Stimulated activated CD4-positive, alpha-beta T cell treated with anti-CD3 and anti-CD28 coated beads, Interleukin-12 subunit alpha, Interleukin-12 subunit beta, amount 100 ng/mL, for 48 hours (primary cell): ENCODE data around the gene SPOCK1.

Experiments
- DNase-seq, 3 donors: peaks; one replicate each; pipeline ENCODE4 v3.0.0-alpha.2; 2020; ENCODE audit warnings: low read depth in 2 of 3, low spot score in 1 of 3

The SPOCK1 gene

DNA sequence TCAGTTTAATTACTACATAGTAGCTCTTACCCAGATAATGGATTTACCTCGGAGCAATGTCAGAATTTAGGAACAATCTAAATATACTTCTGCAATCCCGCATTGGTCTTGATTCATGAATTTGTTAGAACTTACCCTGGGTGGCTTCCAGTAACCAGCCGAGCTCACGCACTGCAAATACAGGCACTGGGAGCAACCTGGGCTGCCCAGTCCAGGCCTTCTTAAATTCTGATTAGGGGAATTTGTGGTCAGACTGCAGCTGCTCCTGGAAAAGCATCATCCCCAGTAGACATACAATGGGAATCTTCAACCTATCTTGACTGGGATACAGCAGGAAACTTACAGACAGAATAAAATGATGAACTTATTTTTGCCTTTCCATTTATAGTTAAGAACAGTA is 270.3 kb downstream of the SPOCK1 start:
- DNase-seq: no peak

- DNase-seq: no peak
Measured at GRCh38 chr5:137226081-137226480, 273.0 kb downstream of the SPOCK1 start.

DNA sequence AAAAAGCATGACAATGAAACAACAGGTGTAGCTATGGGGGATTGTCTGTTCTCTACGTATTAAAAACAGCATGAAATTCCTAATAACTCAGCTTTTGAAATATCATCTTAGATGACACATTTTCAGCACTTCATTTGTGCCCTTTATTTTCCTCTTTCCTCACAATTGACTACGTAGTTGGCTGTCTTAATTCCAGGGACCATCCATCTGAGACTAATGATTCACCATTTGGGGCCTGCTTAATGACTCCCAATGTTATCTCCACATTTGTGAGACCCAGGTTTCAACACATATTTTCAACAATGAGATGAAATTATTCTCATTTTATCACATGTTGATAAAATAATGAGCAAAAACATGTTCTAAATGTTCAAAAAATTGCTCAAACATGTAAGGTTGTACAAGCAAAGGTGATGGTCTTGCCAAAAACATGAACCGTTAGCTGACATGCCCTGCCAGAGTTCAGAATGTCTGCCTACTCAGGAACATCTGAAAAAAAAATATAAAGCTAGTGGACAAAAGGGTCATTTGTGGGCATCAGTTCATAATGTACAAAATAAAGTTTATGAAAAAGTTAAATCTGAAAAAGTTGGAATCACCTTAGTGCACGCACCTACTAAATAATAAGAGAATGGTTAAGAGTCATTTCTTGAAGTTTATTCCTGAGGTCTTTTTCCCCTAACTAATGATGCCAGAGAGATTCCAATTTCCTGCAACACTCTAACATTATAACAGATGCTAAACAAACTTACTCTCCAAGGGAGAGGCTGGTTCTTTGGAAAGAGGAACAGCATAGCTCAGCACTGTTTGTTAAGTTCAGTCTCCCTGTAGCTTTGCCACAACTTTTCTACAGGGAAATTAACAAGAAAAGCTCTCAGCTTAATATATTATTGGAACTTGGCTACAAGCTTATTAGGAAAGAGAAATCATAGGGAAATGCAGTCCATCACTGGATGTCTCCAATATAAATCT is 275.5 kb downstream of the SPOCK1 start:
- no peak for DNase-seq

- DNase-seq: no peak
Measured at GRCh38 chr5:137221943-137222342, 277.2 kb downstream of the SPOCK1 start.

- no peak for DNase-seq
Measured at GRCh38 chr5:137220523-137220927, 278.6 kb downstream of the SPOCK1 start.

GRCh38 chr5:137218896-137219295 is 280.2 kb downstream of the SPOCK1 start:
- no peak for DNase-seq

DNA sequence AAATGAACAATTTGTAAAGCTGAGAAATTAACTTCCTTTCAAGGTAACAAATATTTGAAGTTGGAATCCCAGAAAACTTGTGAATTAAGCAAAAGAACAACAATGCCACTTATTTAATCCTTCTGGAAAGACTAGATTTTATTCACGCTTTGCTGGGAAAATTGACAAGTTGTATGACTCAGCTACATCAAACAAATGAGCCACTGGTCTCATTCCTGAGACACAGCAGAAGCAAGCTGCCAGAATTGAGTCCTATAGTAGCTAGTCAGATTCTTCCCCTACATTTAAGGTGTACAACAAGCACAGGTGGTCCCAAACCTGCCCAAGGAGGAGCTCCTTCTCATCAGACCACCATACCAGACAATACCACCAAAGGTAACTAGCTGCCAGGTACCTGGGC is 280.7 kb downstream of the SPOCK1 start:
- no peak for DNase-seq

DNA sequence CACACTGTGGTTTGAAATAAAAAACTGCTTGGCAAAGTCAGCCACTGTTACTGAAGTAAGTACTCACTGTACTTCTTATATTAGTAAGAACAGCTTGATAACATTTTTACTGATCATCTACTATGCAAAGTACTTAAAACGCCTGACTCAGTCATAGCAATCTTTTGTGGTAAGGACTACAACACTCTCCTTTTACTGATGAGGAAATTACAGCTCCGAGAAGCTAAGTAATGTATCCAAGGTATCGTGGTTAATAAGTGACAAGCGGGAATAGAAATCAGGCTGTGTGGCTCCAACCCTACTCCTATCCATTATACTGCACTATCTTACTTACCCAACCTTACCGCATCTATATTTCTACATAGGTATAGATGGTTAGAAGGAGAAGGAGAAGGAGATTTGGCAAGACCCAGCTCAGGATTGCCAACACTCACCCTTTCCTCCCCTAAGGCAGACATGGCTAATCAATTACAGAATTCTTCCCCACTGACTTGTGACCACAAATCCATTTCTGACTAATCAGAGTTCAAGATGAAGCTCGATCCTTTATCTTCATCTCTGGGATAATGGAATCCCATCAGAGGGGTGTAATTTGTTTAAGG is 281.4 kb downstream of the SPOCK1 start:
- DNase-seq: no peak

GRCh38 chr5:137216976-137217598 is 282.0 kb downstream of the SPOCK1 start:
- DNase-seq: no peak

DNA sequence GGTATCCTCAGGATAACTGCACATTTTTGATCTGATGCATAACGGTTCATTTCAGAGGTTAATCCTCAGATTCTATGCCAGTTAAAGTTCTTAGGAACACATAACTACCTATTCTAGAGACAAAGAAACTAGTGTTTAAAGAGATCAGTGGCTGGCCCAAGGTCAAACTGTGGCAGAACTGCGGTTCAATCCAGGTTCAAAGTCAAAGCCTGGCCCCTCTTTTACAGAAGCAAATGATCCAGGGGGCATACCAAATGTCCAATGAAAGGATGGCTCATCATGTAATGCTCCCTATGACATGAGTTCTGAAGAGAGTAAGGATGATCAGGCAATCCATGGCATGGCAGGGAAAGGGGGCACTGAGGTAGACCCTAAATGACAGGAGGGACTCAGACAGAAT is 283.3 kb downstream of the SPOCK1 start:
- DNase-seq: no peak

GRCh38 chr5:137215261-137215660 is 283.9 kb downstream of the SPOCK1 start:
- no peak for DNase-seq

GRCh38 chr5:137214446-137215189 is 284.5 kb downstream of the SPOCK1 start:
- no peak for DNase-seq

DNA sequence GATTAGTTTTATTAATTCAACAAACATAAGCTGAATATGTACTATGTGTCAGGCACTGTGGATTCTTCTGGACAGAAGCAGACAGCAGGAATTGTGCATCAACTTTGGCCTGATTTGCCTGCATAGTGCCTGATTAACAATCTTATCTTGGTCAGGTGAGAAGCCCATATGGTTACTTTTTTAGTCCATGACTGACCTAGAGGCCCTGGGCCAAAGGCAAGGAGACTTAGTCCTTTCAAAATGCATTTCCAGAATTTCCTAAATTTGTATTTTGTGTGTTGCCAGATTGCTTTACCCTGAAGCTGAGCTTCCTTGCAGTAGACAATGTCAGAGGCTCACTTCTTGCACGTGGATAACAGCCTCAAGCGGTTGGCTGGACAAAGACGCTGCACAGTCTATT is 286.7 kb downstream of the SPOCK1 start:
- DNase-seq: no peak

- DNase-seq: no peak
Measured at GRCh38 chr5:137209232-137209809, 289.8 kb downstream of the SPOCK1 start.

GRCh38 chr5:137207023-137207760 is 291.9 kb downstream of the SPOCK1 start:
- DNase-seq: no peak

DNA sequence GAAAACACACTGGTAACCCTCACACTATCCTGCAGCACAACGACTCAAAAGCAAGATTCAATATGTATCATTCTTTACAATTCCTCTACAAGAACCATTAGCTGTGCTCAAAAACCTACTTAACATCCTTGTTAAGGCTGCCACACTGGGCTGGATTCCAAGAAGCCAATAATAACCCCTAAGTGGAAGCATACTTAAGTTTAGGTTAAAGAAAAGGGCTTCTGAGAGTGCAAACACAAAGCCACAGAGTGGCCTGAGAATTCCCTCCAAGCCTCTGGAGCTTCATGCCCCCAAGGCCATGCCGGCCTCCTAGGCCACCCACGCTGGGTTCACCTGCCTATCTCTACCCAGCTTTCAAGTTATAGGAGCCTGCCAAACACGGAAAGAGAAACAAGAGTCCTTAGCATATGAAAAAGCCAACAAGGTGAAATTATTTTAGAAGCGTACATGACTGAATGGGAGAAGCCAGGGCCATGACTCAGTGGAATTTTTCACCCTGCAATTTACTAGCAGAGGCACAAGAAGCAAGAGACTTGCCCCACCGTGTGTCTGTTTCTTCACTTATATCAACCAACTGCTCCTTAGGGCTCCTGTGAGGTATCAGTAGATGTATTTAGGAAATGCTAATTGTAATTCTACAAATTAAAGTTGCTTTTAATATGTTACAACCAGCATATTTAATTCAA is 293.0 kb downstream of the SPOCK1 start:
- no peak for DNase-seq

DNA sequence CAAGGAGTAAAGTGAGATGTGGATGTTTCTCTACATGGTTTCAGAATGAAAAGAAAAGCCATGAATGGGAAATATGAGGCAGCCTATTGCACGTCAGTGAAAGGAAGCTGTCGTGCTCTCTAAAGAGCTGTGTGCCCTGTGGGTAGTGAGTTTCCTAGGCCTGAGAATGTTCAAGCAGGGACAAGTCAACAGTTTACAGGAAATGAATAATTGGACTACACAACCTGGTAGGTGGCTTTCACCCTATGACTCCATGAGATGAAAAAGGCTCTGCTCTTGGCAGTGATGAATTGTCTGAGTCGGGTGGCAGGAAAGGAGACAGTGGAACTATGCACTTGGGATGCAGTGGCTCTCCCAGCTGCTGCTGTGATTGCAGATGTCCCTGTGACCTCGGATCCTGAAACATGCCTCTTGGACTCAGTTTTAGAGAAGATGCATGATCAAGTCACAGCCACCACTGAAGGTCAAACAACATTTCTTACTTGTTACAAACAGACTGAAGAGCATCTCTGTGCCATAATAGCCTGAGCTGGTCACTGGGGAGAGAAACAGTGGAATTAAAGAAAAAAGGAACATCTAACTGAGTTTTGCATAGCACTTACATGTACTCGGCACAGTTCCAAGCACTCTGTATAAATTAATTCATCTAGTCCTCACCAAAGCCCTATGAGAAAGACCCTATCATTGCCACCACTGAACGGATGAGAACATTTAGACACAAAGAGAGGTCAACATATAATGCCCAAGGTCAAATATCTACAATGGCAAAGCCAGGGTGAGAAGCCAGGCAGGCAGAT is 293.7 kb downstream of the SPOCK1 start:
- DNase-seq: no peak

DNA sequence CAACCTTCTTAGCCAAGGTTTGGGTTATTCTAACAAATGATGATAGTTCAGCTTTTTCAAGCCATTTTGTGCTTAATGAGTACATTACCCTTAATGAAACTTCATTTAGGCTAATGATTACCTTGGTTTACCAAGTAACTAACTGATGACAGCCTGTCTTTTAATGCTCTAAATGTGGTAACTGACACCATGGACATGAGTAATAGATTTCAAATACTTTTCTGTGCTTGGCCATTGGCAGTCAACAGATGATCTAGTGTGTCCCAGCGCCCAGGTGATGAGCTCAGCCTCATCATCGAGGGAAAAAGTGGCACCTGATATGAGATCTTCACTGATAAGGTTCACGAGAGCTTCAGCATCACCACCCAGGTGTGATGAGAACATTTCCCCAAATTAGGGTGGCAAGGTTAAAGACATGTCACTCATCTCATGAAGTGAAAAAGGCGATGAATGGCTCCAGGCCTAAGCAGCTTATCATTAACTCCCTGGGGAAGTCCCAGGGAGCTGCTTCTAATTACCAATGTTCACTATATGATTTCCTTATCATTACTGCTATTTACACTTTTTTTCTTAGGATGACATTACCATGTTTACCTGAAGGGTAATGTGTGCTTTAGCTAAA is 296.0 kb downstream of the SPOCK1 start:
- DNase-seq: no peak
